GM12891 (cell line): ENCODE results near the gene TCF12.

Experiments used
- POLR2A ChIP-seq: IDR thresholded peaks from 2 replicates; pipeline ENCODE4 v1.6.1; 2011; ENCODE audit warnings: low read depth, low read length, control low read depth
- POLR2AphosphoS5 ChIP-seq: IDR thresholded peaks from 2 replicates; pipeline ENCODE4 v1.6.1; 2011; ENCODE audit warnings: low read depth, low read length, control low read depth
- SPI1 ChIP-seq: IDR thresholded peaks from 2 replicates; pipeline ENCODE4 v1.6.1; 2011; ENCODE audit warnings: low read depth, low read length, control low read depth
- TAF1 ChIP-seq: IDR thresholded peaks from 2 replicates; pipeline ENCODE4 v1.6.1; 2011; ENCODE audit warnings: low read depth, low read length, control low read depth

GRCh38 chr15:57335719-57336118 lies 417.3 kb downstream of the TCF12 start:
- no peak for TF ChIP-seq POLR2A
- no peak for TF ChIP-seq TAF1
- TF ChIP-seq POLR2AphosphoS5 = no peak
- TF ChIP-seq SPI1 = no peak
